HG03442 (cell line): ENCODE data around the gene FASTK.

Source experiments
- ATAC-seq: cut with Tn5 transposase; IDR thresholded peaks from one replicate; pipeline ENCODE4 v1.9.1; 2021; ENCODE audit warnings: mild to moderate bottlenecking, moderate library complexity; ENCODE audit not compliant: unreplicated experiment

FASTK gene

GRCh38 chr7:151083071-151083823, 2.6 kb upstream of the FASTK start, which contains the start of gene TMUB1:
TMUB1 (minus strand) TSS chr7:151083493; CDS start chr7:151082563, 930 bp downstream.
- ATAC-seq: peak; percentile 36

- no peak for ATAC-seq
These were observed 1.8 kb upstream of the FASTK start for GRCh38 chr7:151082141-151083070.

- ATAC-seq: no peak
These were observed 827 bp upstream of the FASTK start for GRCh38 chr7:151081170-151082101.

DNA sequence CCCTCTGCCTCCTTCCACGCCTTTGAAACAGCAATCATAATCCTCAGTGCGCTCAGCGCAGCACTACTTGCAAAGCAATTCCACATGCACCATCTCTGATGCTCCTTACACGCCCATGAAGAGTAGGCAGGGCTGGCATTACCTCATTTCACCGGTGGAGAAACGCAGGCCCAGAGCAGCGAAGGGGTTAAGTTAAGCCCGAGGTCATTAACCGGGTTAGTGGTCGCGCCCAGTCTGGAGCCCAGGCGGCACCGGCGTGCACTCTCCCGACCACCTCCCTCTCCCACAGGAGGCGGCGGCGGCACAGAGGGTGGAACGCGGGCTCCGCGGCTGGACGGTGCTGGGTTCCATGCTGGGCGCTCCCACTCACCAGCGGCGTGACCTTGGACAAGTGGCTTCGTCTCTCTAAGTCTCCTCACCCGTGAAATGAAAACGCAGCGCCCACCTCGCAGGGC, 515 bp downstream of the FASTK start:
- peak; percentile 2 for ATAC-seq

- no peak for ATAC-seq
These were observed 1.3 kb downstream of the FASTK start for GRCh38 chr7:151079199-151079910.

GRCh38 chr7:151078233-151079040, 2.2 kb downstream of the FASTK start:
- no peak for ATAC-seq

GRCh38 chr7:151077705-151078232, 2.8 kb downstream of the FASTK start:
- no peak for ATAC-seq

GRCh38 chr7:151076863-151077704, 3.5 kb downstream of the FASTK start:
- ATAC-seq: no peak

- ATAC-seq: no peak
These were observed 4.6 kb downstream of the FASTK start for GRCh38 chr7:151075978-151076426.

- no peak for ATAC-seq
These were observed 5.0 kb downstream of the FASTK start for GRCh38 chr7:151075662-151075971.

DNA sequence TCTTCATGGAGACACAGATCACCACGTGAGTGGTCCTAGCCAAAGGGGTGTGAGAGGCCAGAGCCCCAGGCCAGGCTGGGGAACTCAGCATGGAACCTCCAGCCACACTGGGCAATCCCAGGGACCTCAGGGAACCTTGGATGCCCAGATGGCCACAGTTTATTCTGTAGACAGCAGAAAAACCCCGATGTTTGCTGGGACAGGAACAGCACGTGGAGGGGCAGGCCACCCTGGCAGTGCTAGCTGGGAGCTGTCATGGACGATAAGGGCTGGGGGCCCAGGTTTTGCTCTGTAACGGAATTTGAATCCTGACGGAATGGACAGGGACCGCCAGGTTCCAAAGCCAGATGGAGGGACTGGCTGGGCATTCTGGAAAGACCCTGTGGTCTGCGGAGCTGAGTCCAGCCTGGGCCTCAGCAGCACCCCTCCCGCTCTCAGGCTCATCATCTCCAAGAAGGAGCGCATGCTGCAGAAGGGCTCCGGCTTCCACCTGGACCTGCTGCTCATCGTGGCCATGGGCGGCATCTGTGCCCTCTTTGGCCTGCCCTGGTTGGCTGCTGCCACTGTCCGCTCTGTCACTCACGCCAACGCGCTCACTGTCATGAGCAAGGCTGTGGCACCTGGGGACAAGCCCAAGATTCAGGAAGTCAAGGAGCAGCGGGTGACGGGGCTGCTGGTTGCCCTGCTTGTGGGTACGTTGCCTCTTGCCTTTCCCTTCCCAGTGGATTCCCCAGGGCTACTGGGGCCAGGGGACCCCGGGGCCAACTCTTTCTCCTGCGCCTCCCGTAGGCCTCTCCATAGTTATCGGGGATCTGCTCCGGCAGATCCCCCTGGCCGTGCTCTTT, 5.6 kb downstream of the FASTK start:
- no peak for ATAC-seq

GRCh38 chr7:151073990-151074389, 6.6 kb downstream of the FASTK start:
- ATAC-seq: no peak

DNA sequence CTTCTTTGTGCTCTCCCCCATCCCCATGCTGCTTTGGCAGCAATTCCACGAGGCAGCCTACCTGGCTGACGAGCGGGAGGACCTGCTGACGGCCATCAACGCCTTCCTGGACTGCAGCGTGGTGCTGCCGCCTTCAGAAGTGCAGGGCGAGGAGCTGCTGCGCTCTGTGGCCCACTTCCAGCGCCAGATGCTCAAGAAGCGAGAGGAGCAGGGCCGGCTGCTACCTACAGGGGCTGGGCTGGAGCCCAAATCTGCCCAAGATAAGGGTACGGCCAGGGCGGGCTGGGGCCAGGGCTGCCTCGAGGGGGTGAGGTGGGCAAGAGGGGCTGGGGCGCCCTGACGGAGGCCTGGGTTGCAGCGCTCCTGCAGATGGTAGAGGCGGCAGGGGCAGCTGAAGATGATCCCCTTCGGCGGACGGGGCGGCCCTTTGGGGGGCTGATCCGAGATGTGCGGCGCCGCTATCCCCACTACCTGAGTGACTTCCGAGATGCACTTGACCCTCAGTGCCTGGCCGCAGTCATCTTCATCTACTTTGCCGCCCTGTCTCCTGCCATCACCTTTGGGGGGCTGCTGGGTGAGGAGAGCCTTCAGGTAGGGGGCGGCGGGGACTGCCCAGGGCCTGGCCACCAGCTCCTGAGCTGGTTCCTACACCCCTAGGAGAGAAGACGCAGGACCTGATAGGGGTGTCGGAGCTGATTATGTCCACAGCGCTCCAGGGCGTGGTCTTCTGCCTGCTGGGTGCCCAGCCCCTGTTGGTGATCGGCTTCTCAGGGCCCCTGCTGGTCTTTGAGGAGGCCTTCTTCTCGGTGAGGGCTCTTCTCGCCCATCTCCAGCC, 9.4 kb downstream of the FASTK start:
- ATAC-seq: no peak

DNA sequence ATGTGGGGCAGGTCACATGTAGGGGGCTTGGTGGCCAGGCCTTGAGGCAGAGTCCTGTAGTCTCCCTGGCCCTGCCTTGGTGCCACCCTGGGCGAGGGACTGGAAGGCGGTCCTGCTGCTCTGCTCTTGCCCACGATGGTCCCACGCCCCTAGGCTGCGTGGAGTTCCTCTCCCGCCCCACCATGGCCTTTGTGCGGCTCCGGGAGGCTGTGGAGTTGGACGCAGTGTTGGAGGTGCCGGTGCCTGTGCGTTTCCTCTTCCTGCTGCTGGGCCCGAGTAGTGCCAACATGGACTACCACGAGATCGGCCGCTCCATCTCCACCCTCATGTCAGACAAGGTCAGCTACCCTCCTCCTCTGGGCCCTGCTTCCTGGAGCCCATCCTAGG, 10.0 kb downstream of the FASTK start:
- no peak for ATAC-seq

- no peak for ATAC-seq
These were observed 10.6 kb downstream of the FASTK start for GRCh38 chr7:151069841-151070573.
